H9 (cell line): ENCODE measurements around the gene SH2B2. TPM values are rescaled to one million over a fixed set of nuclear protein-coding genes. Genes with fewer than 3 reads are reported as not detected.

Experiments used
- DNase-seq: peaks from one replicate; pipeline ENCODE4 v3.0.0-alpha.2; 2017
- H2AFZ ChIP-seq: one replicate; pipeline ENCODE4 v1.6.1; 2013; ENCODE audit warnings: mild to moderate bottlenecking, low read length, control low read depth, moderate library complexity
- H2AK5ac ChIP-seq: 2 replicates; pipeline ENCODE4 v1.6.1; 2013; ENCODE audit warnings: low read length, control low read depth, mixed read lengths; ENCODE audit not compliant: insufficient read length
- H2BK120ac ChIP-seq: one replicate; pipeline ENCODE4 v1.6.1; 2013; ENCODE audit warnings: low read depth, mild to moderate bottlenecking, low read length, control low read depth, inconsistent platforms; ENCODE audit not compliant: poor library complexity, severe bottlenecking
- H2BK12ac ChIP-seq: 2 replicates; pipeline ENCODE4 v1.6.1; 2013; ENCODE audit warnings: low read length, control low read depth, mixed read lengths, low read depth; ENCODE audit not compliant: insufficient read length
- H2BK15ac ChIP-seq: 2 replicates; pipeline ENCODE4 v1.6.1; 2013; ENCODE audit warnings: low read depth, low read length, control low read depth
- H2BK20ac ChIP-seq: one replicate; pipeline ENCODE4 v1.6.1; 2013; ENCODE audit warnings: low read depth, mild to moderate bottlenecking, low read length, control low read depth, inconsistent platforms; ENCODE audit not compliant: poor library complexity, severe bottlenecking
- H2BK5ac ChIP-seq: 2 replicates; pipeline ENCODE4 v1.6.1; 2013; ENCODE audit warnings: low read length, control low read depth, mixed read lengths; ENCODE audit not compliant: insufficient read length
- H3K14ac ChIP-seq: 2 replicates; pipeline ENCODE4 v1.6.1; 2013; ENCODE audit warnings: low read length, control low read depth; ENCODE audit not compliant: insufficient read depth
- H3K18ac ChIP-seq: 2 replicates; pipeline ENCODE4 v1.6.1; 2013; ENCODE audit warnings: low read depth, mild to moderate bottlenecking, mixed read lengths, low read length, control low read depth; ENCODE audit not compliant: insufficient read length
- H3K23ac ChIP-seq: 2 replicates; pipeline ENCODE4 v1.6.1; 2013; ENCODE audit warnings: low read length, control low read depth, mixed read lengths, low read depth; ENCODE audit not compliant: insufficient read length
- H3K23me2 ChIP-seq: 2 replicates; pipeline ENCODE4 v1.6.1; 2013; ENCODE audit warnings: low read depth, mild to moderate bottlenecking, mixed read lengths, low read length, control low read depth; ENCODE audit not compliant: insufficient read length, poor library complexity, severe bottlenecking
- H3K27ac ChIP-seq: 2 replicates; pipeline ENCODE4 v1.5.1; 2013; ENCODE audit warnings: low read length, control low read depth, mixed read lengths, low read depth; ENCODE audit not compliant: insufficient read length
- H3K27me3 ChIP-seq: 2 replicates; pipeline ENCODE4 v1.6.1; 2013; ENCODE audit warnings: low read length, control low read depth, inconsistent platforms; ENCODE audit not compliant: insufficient read depth
- H3K4ac ChIP-seq: 2 replicates; pipeline ENCODE4 v1.6.1; 2013; ENCODE audit warnings: low read depth, mild to moderate bottlenecking, control low read depth, inconsistent platforms, low read length, moderate library complexity
- H3K4me1 ChIP-seq: 2 replicates; pipeline ENCODE4 v1.6.1; 2013; ENCODE audit warnings: low read length, control low read depth, inconsistent platforms; ENCODE audit not compliant: insufficient read depth
- H3K4me2 ChIP-seq: 2 replicates; pipeline ENCODE4 v1.6.1; 2013; ENCODE audit warnings: low read length, control low read depth, mixed read lengths; ENCODE audit not compliant: insufficient read length, insufficient read depth
- H3K56ac ChIP-seq: 2 replicates; pipeline ENCODE4 v1.6.1; 2013; ENCODE audit warnings: low read depth, mild to moderate bottlenecking, mixed read lengths, low read length, control low read depth; ENCODE audit not compliant: insufficient read length
- H3K79me1 ChIP-seq: 2 replicates; pipeline ENCODE4 v1.6.1; 2013; ENCODE audit warnings: low read depth, mild to moderate bottlenecking, moderate library complexity, low read length, control low read depth, inconsistent platforms; ENCODE audit not compliant: insufficient read depth, poor library complexity, severe bottlenecking
- H3K79me2 ChIP-seq: 2 replicates; pipeline ENCODE4 v1.6.1; 2013; ENCODE audit warnings: low read length, control low read depth, inconsistent platforms; ENCODE audit not compliant: insufficient read depth
- H3K9ac ChIP-seq: 2 replicates; pipeline ENCODE4 v1.6.1; 2013; ENCODE audit warnings: low read length, control low read depth, mixed read lengths; ENCODE audit not compliant: insufficient read length; ENCODE audit errors: extremely low read depth
- H3K9me3 ChIP-seq: one replicate; pipeline ENCODE4 v1.6.1; 2013; ENCODE audit warnings: low read depth, low read length, inconsistent platforms; ENCODE audit not compliant: control insufficient read depth
- H3T11ph ChIP-seq: one replicate; pipeline ENCODE4 v1.6.1; 2013; ENCODE audit warnings: mild to moderate bottlenecking, low read length, control low read depth, inconsistent platforms
- H4K20me1 ChIP-seq: one replicate; pipeline ENCODE4 v1.6.1; 2013; ENCODE audit not compliant: control insufficient read depth, insufficient read length, insufficient read depth
- H4K5ac ChIP-seq: 2 replicates; pipeline ENCODE4 v1.6.1; 2013; ENCODE audit warnings: low read depth, mild to moderate bottlenecking, mixed read lengths, low read length, control low read depth; ENCODE audit not compliant: insufficient read length
- H4K8ac ChIP-seq: replicated peaks from 2 replicates; pipeline ENCODE4 v1.6.1; 2013; ENCODE audit warnings: low read length, control low read depth, mixed read lengths, low read depth; ENCODE audit not compliant: insufficient read length
- H4K91ac ChIP-seq: 2 replicates; pipeline ENCODE4 v1.6.1; 2013; ENCODE audit warnings: low read depth, mild to moderate bottlenecking, moderate library complexity, mixed read lengths, low read length, control low read depth; ENCODE audit not compliant: insufficient read length
- H3K27ac Mint-ChIP-seq, 3 experiments: 2 replicates in 2 of 3; 3 replicates in 1 of 3; pipeline ENCODE4 v1.8.0; 2020 to 2021; ENCODE audit warnings: mixed read lengths in 3 of 3, mild to moderate bottlenecking in 1 of 3, moderate library complexity in 1 of 3
- H3K27me3 Mint-ChIP-seq: 2 replicates; pipeline ENCODE4 v1.8.0; 2021; ENCODE audit warnings: low read depth, mild to moderate bottlenecking, moderate library complexity, mixed read lengths
- H3K36me3 Mint-ChIP-seq, 3 experiments: 2 replicates in 2 of 3; 3 replicates in 1 of 3; pipeline ENCODE4 v1.8.0; 2020 to 2021; ENCODE audit warnings: low read depth in 3 of 3, mixed read lengths in 3 of 3; ENCODE audit not compliant: insufficient read depth in 1 of 3
- H3K4me1 Mint-ChIP-seq, 2 experiments: 2 replicates each; pipeline ENCODE4 v1.8.0; 2020; ENCODE audit warnings: mixed read lengths in 2 of 2
- H3K4me3 Mint-ChIP-seq, 2 experiments: 2 replicates in 1 of 2; 3 replicates in 1 of 2; pipeline ENCODE4 v1.8.0; 2020 to 2021; ENCODE audit warnings: mild to moderate bottlenecking in 2 of 2, mixed read lengths in 2 of 2, moderate library complexity in 1 of 2
- H3K9me3 Mint-ChIP-seq, 2 experiments: 2 replicates in 1 of 2; 3 replicates in 1 of 2; pipeline ENCODE4 v1.8.0; 2020; ENCODE audit warnings: mild to moderate bottlenecking in 2 of 2, mixed read lengths in 2 of 2, moderate library complexity in 1 of 2
- WGBS: extraction: QIAGEN DNeasy Blood & Tissue Kit; methylation state at CpG from one replicate; pipeline ENCODE4 v1.1.7; 2013; ENCODE audit warnings: missing lambda C conversion rate, low lambda C conversion rate, mixed read lengths; ENCODE audit not compliant: insufficient read length; ENCODE audit errors: extremely low coverage; 5-methylcytosine and 5-hydroxymethylcytosine counted together
- total RNA-seq: library from RNA; stranded (reverse); gene quantifications from 2 replicates; pipeline ENCODE4 v1.2.1, GENCODE V29; 2021
- TF ChIP-seq, protein P1 (sequence below): fragments of 200-600 bp; sonication (generic); conservative IDR thresholded peaks from 3 replicates; pipeline ENCODE4 v1.8.0; 2021; ENCODE audit warnings: antibody characterized with exemption, mild to moderate bottlenecking

SH2B2 gene
- total RNA-seq, 1 experiment from 2014 or later = 10.4 TPM

GRCh38 chr7:102248456-102249395, 37.9 kb upstream of the SH2B2 start:
- no peak overlapping the region for H3K4me3 Mint-ChIP-seq
- Histone ChIP-seq H4K5ac (no peak overlapping the region), H3K56ac (no peak overlapping the region), H3K79me2 (no peaks in the 10 kb centered on the region), H4K20me1 (no peaks in the 10 kb centered on the region), H2BK120ac (no peak overlapping the region), H3K79me1 (no peaks in the 10 kb centered on the region), H3K4me1 (no peaks in the 10 kb centered on the region; the same call in 1 of the 2 replicates), H2BK12ac (no peak overlapping the region), H2AFZ (no peak overlapping the region), H2BK5ac (no peak overlapping the region), H4K8ac (no peak overlapping the region), H3K9me3 (no peaks in the 10 kb centered on the region), H3K14ac (no peak overlapping the region), H3K4me2 (no peak overlapping the region), H3K27me3 (no peaks in the 10 kb centered on the region), H3K23me2 (no peaks in the 10 kb centered on the region), H2AK5ac (no peak overlapping the region), H3T11ph (no peak overlapping the region), H2BK20ac (no peak overlapping the region), H2BK15ac (no peak overlapping the region; the same call in 1 of the 2 replicates), H4K91ac (no peak overlapping the region), H3K4ac (no peak overlapping the region), H3K27ac (no peak overlapping the region), H3K23ac (no peak overlapping the region), H3K9ac (no peak overlapping the region), H3K18ac (no peak overlapping the region)
- H3K27me3 Mint-ChIP-seq = no peaks in the 10 kb centered on the region
- TF ChIP-seq, protein P1, sequence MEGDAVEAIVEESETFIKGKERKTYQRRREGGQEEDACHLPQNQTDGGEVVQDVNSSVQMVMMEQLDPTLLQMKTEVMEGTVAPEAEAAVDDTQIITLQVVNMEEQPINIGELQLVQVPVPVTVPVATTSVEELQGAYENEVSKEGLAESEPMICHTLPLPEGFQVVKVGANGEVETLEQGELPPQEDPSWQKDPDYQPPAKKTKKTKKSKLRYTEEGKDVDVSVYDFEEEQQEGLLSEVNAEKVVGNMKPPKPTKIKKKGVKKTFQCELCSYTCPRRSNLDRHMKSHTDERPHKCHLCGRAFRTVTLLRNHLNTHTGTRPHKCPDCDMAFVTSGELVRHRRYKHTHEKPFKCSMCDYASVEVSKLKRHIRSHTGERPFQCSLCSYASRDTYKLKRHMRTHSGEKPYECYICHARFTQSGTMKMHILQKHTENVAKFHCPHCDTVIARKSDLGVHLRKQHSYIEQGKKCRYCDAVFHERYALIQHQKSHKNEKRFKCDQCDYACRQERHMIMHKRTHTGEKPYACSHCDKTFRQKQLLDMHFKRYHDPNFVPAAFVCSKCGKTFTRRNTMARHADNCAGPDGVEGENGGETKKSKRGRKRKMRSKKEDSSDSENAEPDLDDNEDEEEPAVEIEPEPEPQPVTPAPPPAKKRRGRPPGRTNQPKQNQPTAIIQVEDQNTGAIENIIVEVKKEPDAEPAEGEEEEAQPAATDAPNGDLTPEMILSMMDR = no peak; the same call in 2 of the 3 replicates
- peaks cover 4 to 8% of the 10 kb centered on the region in 2 experiments; a peak in 2 of 4 replicates for H3K4me1 Mint-ChIP-seq
- H3K27ac Mint-ChIP-seq = no peak overlapping the region
- no CpG with 5 or more reads among the region's 117 CpGs for WGBS
- H3K36me3 Mint-ChIP-seq = peaks cover 6 to 27% (median 13%) of the 10 kb centered on the region in 3 experiments; a peak in 6 of 7 replicates
- DNase-seq = peak; percentile 87
- no peaks in the 10 kb centered on the region for H3K9me3 Mint-ChIP-seq
